Naive B cell (primary cell): ENCODE measurements around the gene CEP72. TPM values are rescaled to one million over a fixed set of nuclear protein-coding genes. Genes with fewer than 3 reads are reported as not detected.
A peak's percentile ranks its signal among the peaks of the same experiment; 100 is the strongest.

ENCODE experiments used
- ATAC-seq, 2 donors: fragments of 150-1000 bp; cut with Tn5 transposase; 2 replicates each; pipeline ENCODE4 v1.10.0; 2021; ENCODE audit warnings: low read depth in 2 of 2, mild to moderate bottlenecking in 2 of 2, moderate library complexity in 2 of 2
- DNase-seq: peaks from one replicate; pipeline ENCODE4 v3.0.0; 2022
- H3K27ac Mint-ChIP-seq, 6 donors: one replicate each; pipeline ENCODE4 v1.8.0; 2020 to 2022; ENCODE audit warnings: mild to moderate bottlenecking in 6 of 6, mixed read lengths in 6 of 6, moderate library complexity in 5 of 6, inconsistent platforms in 2 of 6
- H3K27me3 Mint-ChIP-seq, 3 donors: one replicate each; pipeline ENCODE4 v1.8.0; 2021 to 2022; ENCODE audit warnings: mixed read lengths in 3 of 3, mild to moderate bottlenecking in 1 of 3
- H3K36me3 Mint-ChIP-seq, 2 donors: one replicate each; pipeline ENCODE4 v1.8.0; 2020 to 2022; ENCODE audit warnings: mixed read lengths in 2 of 2, inconsistent platforms in 1 of 2, mild to moderate bottlenecking in 1 of 2
- H3K4me1 Mint-ChIP-seq, 3 donors: one replicate each; pipeline ENCODE4 v1.8.0; 2020 to 2022; ENCODE audit warnings: mixed read lengths in 3 of 3, inconsistent platforms in 1 of 3, mild to moderate bottlenecking in 1 of 3, moderate library complexity in 1 of 3
- H3K4me3 Mint-ChIP-seq, 8 donors: one replicate each; pipeline ENCODE4 v1.8.0; 2020 to 2022; ENCODE audit warnings: mild to moderate bottlenecking in 8 of 8, mixed read lengths in 8 of 8, moderate library complexity in 8 of 8, inconsistent platforms in 2 of 8
- H3K9me3 Mint-ChIP-seq, 7 donors: one replicate each; pipeline ENCODE4 v1.8.0; 2020 to 2022; ENCODE audit warnings: mixed read lengths in 7 of 7, mild to moderate bottlenecking in 5 of 7, inconsistent platforms in 2 of 7, moderate library complexity in 1 of 7
- polyA plus RNA-seq, 6 donors: library from polyadenylated mRNA; unstranded; fragments of 300-500 nt; fragmentation: Illumina TruSeq; gene quantifications; one replicate each; pipeline ENCODE4 v1.2.3, GENCODE V29; 2021; ENCODE audit warnings: low read depth in 6 of 6

CEP72 gene
- polyA plus RNA-seq, 6 donors from 2014 or later = 1.9 to 7.8 (median 2.9) TPM; not detected in 1

- peak overlapping the region in 1 of 6 donors; percentile 16 for H3K27ac Mint-ChIP-seq
- H3K9me3 Mint-ChIP-seq = peaks cover 0 to 5% (median 0%) of the 10 kb centered on the region in 7 donors
- ATAC-seq (no peak), DNase-seq (no peak)
- H3K4me1 Mint-ChIP-seq = peaks cover 13 to 18% (median 17%) of the 10 kb centered on the region in 3 donors
- H3K4me3 Mint-ChIP-seq = no peak overlapping the region
- no peaks in the 10 kb centered on the region for H3K27me3 Mint-ChIP-seq
- H3K36me3 Mint-ChIP-seq = peaks cover 8 to 39% of the 10 kb centered on the region in 2 donors
Observed at GRCh38 chr5:618450-618849, 6.3 kb downstream of the CEP72 start.

DNA sequence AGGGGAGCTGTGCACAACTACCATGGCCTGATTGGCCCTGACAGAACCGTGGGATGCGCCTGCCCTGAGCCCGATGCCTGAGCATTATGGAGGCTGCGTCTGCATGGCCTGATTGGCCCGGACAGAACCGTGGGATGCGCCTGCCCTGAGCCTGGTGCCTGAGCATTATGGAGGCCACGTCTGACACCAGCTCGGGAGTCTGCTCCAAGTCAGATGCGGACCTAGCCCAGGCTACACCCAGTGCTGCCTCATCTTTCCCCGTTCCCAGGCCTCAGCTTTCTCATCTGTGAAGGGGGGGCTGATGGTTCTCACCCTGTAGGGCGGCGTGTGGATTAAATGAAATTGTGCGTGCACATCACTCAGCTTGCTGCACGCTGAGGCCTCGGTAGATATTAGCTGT, 7.3 kb downstream of the CEP72 start:
- no peak for ATAC-seq
- H3K4me1 Mint-ChIP-seq = peaks cover 8 to 17% (median 10%) of the 10 kb centered on the region in 3 donors
- H3K27me3 Mint-ChIP-seq = no peaks in the 10 kb centered on the region
- no peak for DNase-seq
- H3K36me3 Mint-ChIP-seq = peaks cover 8 to 39% of the 10 kb centered on the region in 2 donors
- no peak overlapping the region for H3K4me3 Mint-ChIP-seq
- no peak overlapping the region for H3K27ac Mint-ChIP-seq
- H3K9me3 Mint-ChIP-seq = peaks cover 0 to 5% (median 0%) of the 10 kb centered on the region in 7 donors

DNA sequence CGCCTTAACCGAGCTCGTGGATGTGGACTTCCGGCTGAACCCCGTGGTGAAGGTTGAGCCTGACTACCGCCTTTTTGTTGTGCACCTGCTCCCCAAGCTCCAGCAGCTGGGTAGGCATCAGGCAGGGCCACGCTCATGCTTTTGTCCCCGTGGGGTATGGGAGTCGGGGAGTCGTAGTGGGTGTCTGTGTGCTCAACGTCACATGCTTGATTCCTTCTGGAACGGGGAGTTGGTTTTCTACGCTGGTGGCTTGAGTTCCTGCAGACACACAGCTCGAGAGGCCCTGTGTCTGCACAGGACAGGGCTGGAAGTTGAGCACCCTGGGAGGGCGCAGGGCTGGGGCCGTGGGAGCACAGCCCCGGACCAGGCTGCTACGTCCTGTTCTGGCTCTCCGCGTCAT, 8.0 kb downstream of the CEP72 start:
- ATAC-seq (no peak), DNase-seq (no peak)
- Mint-ChIP-seq H3K27ac (no peak overlapping the region), H3K4me3 (no peak overlapping the region), H3K27me3 (no peaks in the 10 kb centered on the region), H3K9me3 (peaks cover 0 to 5% (median 0%) of the 10 kb centered on the region in 7 donors), H3K4me1 (peaks cover 6 to 17% (median 8%) of the 10 kb centered on the region in 3 donors), H3K36me3 (peaks cover 8 to 42% of the 10 kb centered on the region in 2 donors)

DNA sequence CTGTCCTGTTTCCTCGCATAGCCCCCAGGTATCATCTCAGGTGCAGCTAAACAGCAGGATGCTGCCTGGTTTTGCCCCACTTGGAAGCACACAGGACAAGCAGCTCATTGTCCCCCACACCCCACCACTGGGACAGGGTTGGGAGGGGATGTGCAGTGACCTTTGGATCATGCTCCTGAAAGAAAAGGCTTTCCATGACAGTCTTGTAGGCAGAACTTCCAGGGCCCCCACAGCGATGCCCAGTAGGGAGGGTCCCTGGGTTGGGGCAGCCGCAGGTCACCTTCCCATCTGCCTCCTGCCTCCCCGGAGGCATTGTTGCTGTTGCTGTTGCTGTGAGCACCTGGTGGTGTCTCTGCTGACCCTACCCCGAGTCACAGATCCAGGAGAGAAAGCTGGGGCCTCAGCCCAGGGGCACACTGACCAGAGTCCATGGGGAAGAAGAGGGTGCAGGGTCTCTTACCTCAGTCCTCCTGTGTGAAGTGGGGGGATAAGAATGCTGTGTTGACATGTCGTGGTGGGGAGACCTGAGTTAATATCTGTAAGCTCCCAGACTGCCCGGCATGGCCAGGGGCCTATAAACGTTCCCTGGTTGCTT, 8.5 kb downstream of the CEP72 start:
- H3K36me3 Mint-ChIP-seq = peaks cover 11 to 42% of the 10 kb centered on the region in 2 donors
- peaks cover 6 to 14% (median 8%) of the 10 kb centered on the region in 3 donors for H3K4me1 Mint-ChIP-seq
- no peak for DNase-seq

DNA sequence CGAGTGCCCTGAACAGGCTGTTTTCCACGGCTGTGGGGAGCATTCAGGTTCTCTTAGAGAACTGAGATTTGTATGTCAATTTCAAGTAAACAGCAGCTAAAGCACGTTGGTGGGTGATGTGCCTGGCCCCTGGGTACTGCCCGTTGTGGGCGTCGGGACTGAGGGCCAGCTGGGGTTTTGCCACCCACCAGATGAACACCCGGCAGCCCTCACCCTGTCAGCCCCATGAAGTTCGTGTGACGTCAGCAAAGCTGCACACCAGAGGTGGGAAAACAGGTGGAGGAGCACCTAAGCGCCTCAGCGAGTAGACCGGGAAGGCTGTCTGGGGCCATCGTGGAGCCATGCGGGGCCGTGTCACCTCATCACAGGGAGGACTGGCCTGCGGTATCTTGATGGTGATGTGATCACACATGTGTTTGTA, 9.2 kb downstream of the CEP72 start:
- Mint-ChIP-seq H3K4me1 (peaks cover 4 to 10% (median 6%) of the 10 kb centered on the region in 3 donors), H3K9me3 (no peaks in the 10 kb centered on the region), H3K27ac (no peak overlapping the region), H3K4me3 (no peak overlapping the region), H3K27me3 (no peaks in the 10 kb centered on the region), H3K36me3 (peaks cover 16 to 40% of the 10 kb centered on the region in 2 donors)
- no peak for DNase-seq
- no peak for ATAC-seq

More for the DNA sequence above, 8.5 kb downstream of the CEP72 start:
- Mint-ChIP-seq H3K27me3 (no peaks in the 10 kb centered on the region), H3K4me3 (no peak overlapping the region), H3K9me3 (peaks cover 0 to 1% (median 0%) of the 10 kb centered on the region in 7 donors), H3K27ac (no peak overlapping the region)
- no peak for ATAC-seq

DNA sequence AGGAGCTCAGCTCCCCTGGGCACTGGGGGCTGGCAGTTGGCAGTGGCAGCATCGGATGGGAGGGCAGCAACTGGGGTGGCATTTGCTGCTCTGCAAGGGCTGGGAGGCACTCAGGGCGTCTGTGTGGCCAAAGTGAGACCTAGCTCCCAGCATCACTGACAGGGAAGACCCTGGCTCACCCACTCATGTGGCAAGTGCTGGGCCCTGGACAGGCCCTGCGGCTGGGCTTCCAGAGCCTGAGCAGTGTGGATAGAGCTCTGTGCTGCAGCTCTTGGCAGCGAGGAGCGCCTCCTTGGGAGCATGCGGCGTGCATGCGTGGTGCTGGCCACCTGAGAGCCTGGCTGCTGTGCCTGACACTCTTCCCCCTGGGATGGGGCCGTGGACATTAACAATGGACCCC, 10.2 kb downstream of the CEP72 start:
- peaks cover 0 to 5% (median 2%) of the 10 kb centered on the region in 3 donors for H3K4me1 Mint-ChIP-seq
- no peaks in the 10 kb centered on the region for H3K9me3 Mint-ChIP-seq
- no peak overlapping the region for H3K27ac Mint-ChIP-seq
- ATAC-seq (no peak), DNase-seq (no peak)
- no peaks in the 10 kb centered on the region for H3K27me3 Mint-ChIP-seq
- H3K4me3 Mint-ChIP-seq = no peak overlapping the region
- peaks cover 16 to 38% of the 10 kb centered on the region in 2 donors for H3K36me3 Mint-ChIP-seq

DNA sequence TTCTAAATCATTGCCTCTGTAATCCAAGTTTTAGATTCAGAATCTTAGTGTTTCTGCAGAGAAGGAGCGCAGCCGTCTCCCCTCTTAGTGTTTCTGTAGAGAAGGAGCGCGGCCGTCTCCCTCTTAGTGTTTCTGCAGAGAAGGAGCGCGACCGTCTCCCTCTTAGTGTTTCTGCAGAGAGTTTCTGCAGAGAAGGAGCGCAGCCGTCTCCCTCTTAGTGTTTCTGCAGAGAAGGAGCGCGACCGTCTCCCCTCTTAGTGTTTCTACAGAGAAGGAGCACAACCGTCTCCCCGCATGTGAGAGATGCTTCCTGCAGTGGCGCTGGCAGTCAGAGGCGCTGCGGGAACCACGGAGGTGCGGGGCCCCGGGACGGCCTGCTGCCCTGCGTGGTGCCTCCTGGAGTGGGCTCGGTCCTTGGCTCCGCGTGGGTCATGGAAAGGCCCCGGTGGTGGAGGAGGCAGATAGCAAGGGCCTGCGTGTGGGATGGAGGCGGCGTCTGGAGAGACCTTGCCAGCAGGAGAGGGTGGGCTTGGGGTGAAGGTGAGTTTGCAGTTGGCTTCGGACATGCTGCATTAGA, 10.9 kb downstream of the CEP72 start:
- DNase-seq = no peak
- no peaks in the 10 kb centered on the region for H3K9me3 Mint-ChIP-seq
- peaks cover 0 to 3% (median under 1%) of the 10 kb centered on the region in 3 donors for H3K4me1 Mint-ChIP-seq
- no peak overlapping the region for H3K4me3 Mint-ChIP-seq
- no peak for ATAC-seq
- no peaks in the 10 kb centered on the region for H3K27me3 Mint-ChIP-seq
- H3K27ac Mint-ChIP-seq = no peak overlapping the region
- peaks cover 20 to 33% of the 10 kb centered on the region in 2 donors for H3K36me3 Mint-ChIP-seq

GRCh38 chr5:623531-623930, 11.4 kb downstream of the CEP72 start:
- Mint-ChIP-seq H3K9me3 (no peaks in the 10 kb centered on the region), H3K4me1 (no peaks in the 10 kb centered on the region), H3K36me3 (peaks cover 20 to 28% of the 10 kb centered on the region in 2 donors), H3K27ac (no peak overlapping the region), H3K4me3 (no peak overlapping the region), H3K27me3 (no peaks in the 10 kb centered on the region)
- ATAC-seq (no peak), DNase-seq (no peak)

- Mint-ChIP-seq H3K27me3 (no peaks in the 10 kb centered on the region), H3K9me3 (no peaks in the 10 kb centered on the region), H3K4me3 (peak overlapping the region in 1 of 8 donors; percentile 50), H3K4me1 (no peaks in the 10 kb centered on the region), H3K36me3 (peaks cover 20 to 23% of the 10 kb centered on the region in 2 donors), H3K27ac (no peak overlapping the region)
- DNase-seq = no peak
- ATAC-seq = no peak
Observed at GRCh38 chr5:624118-624950, 12.2 kb downstream of the CEP72 start.

DNA sequence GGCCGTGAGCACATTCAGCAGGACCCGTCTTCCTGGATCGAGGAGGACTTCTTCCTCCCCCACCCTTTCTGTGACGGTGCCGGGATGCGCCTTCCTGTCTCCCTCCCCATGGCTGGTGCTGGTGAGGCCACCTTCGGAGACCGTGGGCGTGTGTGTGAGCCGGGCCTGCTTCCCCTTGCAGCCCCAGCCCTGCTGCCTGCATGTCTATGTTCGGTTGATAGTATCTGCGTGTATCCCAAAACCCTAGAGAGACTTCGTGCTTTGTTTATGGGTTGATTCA, 12.8 kb downstream of the CEP72 start:
- Mint-ChIP-seq H3K4me3 (peak overlapping the region in 1 of 8 donors; percentile 50), H3K9me3 (no peaks in the 10 kb centered on the region), H3K4me1 (no peaks in the 10 kb centered on the region), H3K27ac (peak overlapping the region in 1 of 6 donors; percentile 14), H3K27me3 (no peaks in the 10 kb centered on the region), H3K36me3 (peaks cover 17 to 18% of the 10 kb centered on the region in 2 donors)
- ATAC-seq = no peak
- DNase-seq = no peak

- Mint-ChIP-seq H3K27ac (no peak overlapping the region), H3K9me3 (no peaks in the 10 kb centered on the region), H3K4me1 (no peaks in the 10 kb centered on the region), H3K4me3 (no peak overlapping the region), H3K36me3 (peaks cover 12% of the 10 kb centered on the region in 2 donors), H3K27me3 (no peaks in the 10 kb centered on the region)
- no peak for DNase-seq
- ATAC-seq = no peak
Observed at GRCh38 chr5:625516-625915, 13.4 kb downstream of the CEP72 start.

DNA sequence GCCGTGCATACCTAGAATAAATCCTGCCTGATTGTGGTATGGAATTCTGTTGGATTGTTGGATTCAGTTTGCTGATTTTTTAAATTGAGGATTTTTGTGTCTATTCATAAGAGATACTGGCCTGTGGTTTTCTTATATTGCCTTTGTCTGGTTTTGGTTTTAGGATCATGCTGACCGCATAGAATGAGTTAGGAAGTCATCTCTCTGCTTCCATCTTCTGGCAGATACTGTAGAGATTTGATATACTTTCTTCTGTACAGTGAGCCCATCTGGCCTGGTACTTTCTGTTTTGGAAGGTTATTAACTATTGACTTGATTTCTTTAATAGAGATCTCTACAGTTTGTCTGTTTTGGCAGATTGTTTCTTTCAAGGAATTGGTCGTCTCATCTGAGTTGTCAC, 14.7 kb downstream of the CEP72 start:
- ATAC-seq (no peak), DNase-seq (no peak)
- peaks cover 12% of the 10 kb centered on the region in 2 donors for H3K36me3 Mint-ChIP-seq
- no peak overlapping the region for H3K4me3 Mint-ChIP-seq
- no peaks in the 10 kb centered on the region for H3K9me3 Mint-ChIP-seq
- no peaks in the 10 kb centered on the region for H3K27me3 Mint-ChIP-seq
- H3K4me1 Mint-ChIP-seq = no peaks in the 10 kb centered on the region
- no peak overlapping the region for H3K27ac Mint-ChIP-seq

DNA sequence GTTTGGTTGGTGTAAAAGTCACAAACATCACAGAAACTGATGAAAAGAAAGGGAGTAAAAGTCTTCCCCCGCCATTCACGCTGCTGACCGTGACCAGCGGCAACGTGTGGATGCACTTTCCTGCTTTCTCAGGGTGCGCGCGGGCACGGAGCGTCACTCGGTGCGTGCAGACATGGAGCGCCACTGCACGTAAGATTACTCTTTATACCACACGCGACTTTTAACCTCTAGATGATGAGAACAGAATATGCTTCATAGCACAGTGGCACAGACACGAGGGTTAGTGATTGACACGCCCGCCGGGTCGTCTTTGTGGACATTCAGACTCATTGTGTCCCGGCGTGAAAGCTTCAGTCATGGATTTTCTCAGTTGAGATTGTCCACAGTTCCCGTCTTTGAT, 15.7 kb downstream of the CEP72 start:
- peaks cover 12% of the 10 kb centered on the region in 2 donors for H3K36me3 Mint-ChIP-seq
- ATAC-seq (no peak), DNase-seq (no peak)
- no peaks in the 10 kb centered on the region for H3K27me3 Mint-ChIP-seq
- no peak overlapping the region for H3K4me3 Mint-ChIP-seq
- H3K27ac Mint-ChIP-seq = no peak overlapping the region
- H3K4me1 Mint-ChIP-seq = no peaks in the 10 kb centered on the region
- no peaks in the 10 kb centered on the region for H3K9me3 Mint-ChIP-seq
